Liver (tissue), 9 donors: ENCODE measurements around the gene ZNF786. TPM values are rescaled to one million over a fixed set of nuclear protein-coding genes. Genes with fewer than 3 reads are reported as not detected.
A peak's percentile ranks its signal among the peaks of the same experiment; 100 is the strongest.

Experiments
- DNase-seq: peaks from one replicate; pipeline ENCODE4 v3.0.0-alpha.2; 2017; ENCODE audit warnings: low spot score
- H3K27ac ChIP-seq, 2 donors: one replicate each; pipeline ENCODE4 v1.7.0; 2013; ENCODE audit warnings: inconsistent platforms in 2 of 2, low read length in 2 of 2, control low read depth in 1 of 2, low read depth in 1 of 2, mild to moderate bottlenecking in 1 of 2
- H3K27me3 ChIP-seq, 4 donors: one replicate each; pipeline versions ENCODE4 v1.6.1 to v1.7.0; 2013; ENCODE audit warnings: low read length in 3 of 4, inconsistent platforms in 1 of 4, mild to moderate bottlenecking in 1 of 4, moderate library complexity in 1 of 4; ENCODE audit not compliant: control insufficient read depth in 4 of 4, insufficient read depth in 4 of 4
- H3K36me3 ChIP-seq, 4 donors: one replicate each; pipeline versions ENCODE4 v1.6.1 to v1.7.0; 2013; ENCODE audit warnings: low read length in 3 of 4, mild to moderate bottlenecking in 3 of 4, low read depth in 1 of 4, moderate library complexity in 1 of 4; ENCODE audit not compliant: control insufficient read depth in 4 of 4, insufficient read depth in 3 of 4
- H3K4me1 ChIP-seq, 4 donors: one replicate each; pipeline versions ENCODE4 v1.6.1 to v1.7.0; 2013; ENCODE audit warnings: low read length in 3 of 4, mild to moderate bottlenecking in 3 of 4, moderate library complexity in 1 of 4; ENCODE audit not compliant: control insufficient read depth in 4 of 4, insufficient read depth in 4 of 4
- H3K4me3 ChIP-seq, 3 donors: one replicate each; pipeline versions ENCODE4 v1.6.1 to v1.7.0; 2013; ENCODE audit warnings: low read length in 3 of 3, control low read depth in 1 of 3, low read depth in 1 of 3, mild to moderate bottlenecking in 1 of 3
- H3K9ac ChIP-seq, 2 donors: one replicate each; pipeline ENCODE4 v1.7.0; 2013; ENCODE audit warnings: low read length in 2 of 2, mild to moderate bottlenecking in 2 of 2, moderate library complexity in 2 of 2, control low read depth in 1 of 2, low read depth in 1 of 2
- H3K9me3 ChIP-seq, 4 donors: one replicate each; pipeline versions ENCODE4 v1.6.1 to v1.7.0; 2013; ENCODE audit warnings: low read length in 3 of 4; ENCODE audit not compliant: control insufficient read depth in 4 of 4
- ATF3 ChIP-seq: IDR thresholded peaks from 2 replicates; pipeline ENCODE4 v1.6.1; 2016; ENCODE audit warnings: antibody characterized with exemption
- EGR1 ChIP-seq, 2 donors: IDR thresholded peaks; 2 replicates each; pipeline ENCODE4 v1.6.1; 2016 to 2018; ENCODE audit warnings: antibody characterized with exemption in 2 of 2, low read depth in 2 of 2
- FOXA1 ChIP-seq: IDR thresholded peaks from 2 replicates; pipeline ENCODE4 v1.6.1; 2016; ENCODE audit warnings: antibody characterized with exemption
- FOXA2 ChIP-seq: IDR thresholded peaks from 2 replicates; pipeline ENCODE4 v1.6.1; 2016; ENCODE audit warnings: antibody characterized with exemption
- GABPA ChIP-seq, 2 donors: IDR thresholded peaks in 1 of 2; conservative IDR thresholded peaks in 1 of 2; 2 replicates each; pipeline ENCODE4 v1.6.1; 2016; ENCODE audit warnings: antibody characterized with exemption in 2 of 2, mild to moderate bottlenecking in 1 of 2, moderate library complexity in 1 of 2
- HNF4A ChIP-seq, 2 donors: conservative IDR thresholded peaks; 2 replicates each; pipeline ENCODE4 v1.6.1; 2016; ENCODE audit warnings: antibody characterized with exemption in 2 of 2, mild to moderate bottlenecking in 2 of 2
- HNF4G ChIP-seq: IDR thresholded peaks from 2 replicates; pipeline ENCODE4 v1.6.1; 2016; ENCODE audit warnings: antibody characterized with exemption
- NR2F2 ChIP-seq: IDR thresholded peaks from 2 replicates; pipeline ENCODE4 v1.6.1; 2016; ENCODE audit warnings: antibody characterized with exemption
- RAD21 ChIP-seq, 2 donors: IDR thresholded peaks; 2 replicates each; pipeline ENCODE4 v1.6.1; 2016; ENCODE audit warnings: antibody characterized with exemption in 2 of 2, mild to moderate bottlenecking in 2 of 2
- RXRA ChIP-seq, 2 donors: IDR thresholded peaks; 2 replicates each; pipeline ENCODE4 v1.6.1; 2017 to 2018; ENCODE audit warnings: antibody characterized with exemption in 2 of 2, mild to moderate bottlenecking in 1 of 2
- SP1 ChIP-seq: IDR thresholded peaks from 2 replicates; pipeline ENCODE4 v1.6.1; 2018; ENCODE audit warnings: antibody characterized with exemption, mild to moderate bottlenecking
- TAF1 ChIP-seq: conservative IDR thresholded peaks from 2 replicates; pipeline ENCODE4 v1.6.1; 2016; ENCODE audit warnings: antibody characterized with exemption, mild to moderate bottlenecking
- YY1 ChIP-seq: IDR thresholded peaks from 2 replicates; pipeline ENCODE4 v1.6.1; 2016; ENCODE audit warnings: antibody characterized with exemption, mild to moderate bottlenecking
- ZBTB33 ChIP-seq: IDR thresholded peaks from 2 replicates; pipeline ENCODE4 v1.6.1; 2016; ENCODE audit warnings: antibody characterized with exemption
- whole genome bisulfite sequencing: extraction: QIAGEN DNeasy Blood & Tissue Kit; methylation state at CpG from one replicate; pipeline ENCODE4 v1.1.7; 2013; 5-methylcytosine and 5-hydroxymethylcytosine counted together
- polyA plus RNA-seq, 2 donors: library from polyadenylated mRNA; stranded (reverse) in 1 of 2; unstranded in 1 of 2; fragments of 200-250 nt in 1 of 2; fragments of >200 nt in 1 of 2; fragmentation: Nextera tagmentation in 1 of 2; extraction: Ambion mirVana in 1 of 2; gene quantifications; one replicate each; pipeline versions ENCODE4 v1.2.1 to v1.2.3, GENCODE V29; 2013 to 2015
- total RNA-seq, 2 donors: library from RNA; depleted of rRNA; stranded (reverse); fragments of >200 nt; gene quantifications; one replicate each; pipeline ENCODE4 v1.2.3, GENCODE V29; 2014
- TF ChIP-seq, protein P1 (sequence below): IDR thresholded peaks from 2 replicates; pipeline ENCODE4 v1.6.1; 2016; ENCODE audit warnings: antibody characterized with exemption
- TF ChIP-seq, protein P2 (sequence below): IDR thresholded peaks from 2 replicates; pipeline ENCODE4 v1.6.1; 2016; ENCODE audit warnings: antibody characterized with exemption, mild to moderate bottlenecking
- donor health status: healthy.
- donor health status: healthy.
- donor health status: healthy.
- donor health status: healthy.
- donor health status: healthy.

ZNF786 gene
- total and polyA plus RNA-seq, 4 donors: 1.0 to 5.9 (median 2.3) TPM

DNA sequence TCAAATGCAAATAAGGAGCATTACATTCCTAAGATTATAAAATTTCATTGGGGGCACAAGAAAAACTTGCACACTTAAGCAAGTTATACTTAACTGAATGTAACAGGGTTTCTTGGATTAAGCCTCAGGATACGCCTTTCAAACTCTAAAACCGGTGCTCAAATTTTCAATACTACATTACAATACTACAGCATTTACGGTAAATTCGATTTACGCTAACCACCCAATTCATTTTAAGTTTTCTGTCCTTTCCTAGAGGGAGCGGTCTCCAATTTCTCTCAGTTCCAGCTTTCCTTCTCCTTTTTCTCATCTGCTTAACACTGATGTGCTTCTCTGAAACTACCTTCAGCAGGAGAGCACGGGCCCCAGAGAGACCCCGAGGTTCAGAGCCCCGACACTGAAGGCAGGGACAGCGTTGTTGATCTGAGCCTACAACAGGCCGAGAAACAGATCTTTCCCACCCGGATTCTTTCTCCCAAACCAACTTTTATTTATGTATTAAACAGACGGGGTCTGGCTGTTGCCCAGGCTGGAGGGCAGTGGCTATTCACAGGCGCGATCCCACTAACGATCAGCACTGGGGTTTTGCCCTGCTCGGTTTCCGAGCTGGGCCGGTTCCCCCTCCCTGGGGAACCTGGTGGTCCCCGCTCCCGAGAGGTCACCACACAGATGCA lies 34.8 kb upstream of the ZNF786 start:
- Histone ChIP-seq H3K27ac (peak overlapping the region; percentile 94 to 98), H3K27me3 (no peaks in the 10 kb centered on the region), H3K4me3 (peak overlapping the region; percentile 68 to 100 (median 92)), H3K36me3 (peaks cover under 1 to 2% (median 1%) of the 10 kb centered on the region in 4 donors), H3K9ac (peak overlapping the region; percentile 24 to 96), H3K4me1 (peaks cover 3 to 15% (median 11%) of the 10 kb centered on the region in 4 donors), H3K9me3 (peaks cover 0 to under 1% (median 0%) of the 10 kb centered on the region in 4 donors)
- TF ChIP-seq ATF3: no peak
- TF ChIP-seq EGR1 (IDR thresholded peaks at IDR 0.05; ENCODE audit: low read depth in 2 of 2): no peak
- TF ChIP-seq RXRA (IDR thresholded peaks at IDR 0.05): no peak
- TF ChIP-seq FOXA2: no peak
- TF ChIP-seq FOXA1: no peak
- no peak for TF ChIP-seq HNF4G
- TF ChIP-seq, protein P1, sequence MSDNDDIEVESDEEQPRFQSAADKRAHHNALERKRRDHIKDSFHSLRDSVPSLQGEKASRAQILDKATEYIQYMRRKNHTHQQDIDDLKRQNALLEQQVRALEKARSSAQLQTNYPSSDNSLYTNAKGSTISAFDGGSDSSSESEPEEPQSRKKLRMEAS: no peak
- no peak for TF ChIP-seq YY1
- TF ChIP-seq SP1: no peak
- no peak for TF ChIP-seq ZBTB33
- TF ChIP-seq TAF1: no peak
- no peak for TF ChIP-seq GABPA (IDR thresholded peaks at IDR 0.05 in 1 of 2, conservative IDR thresholded peaks at IDR 0.05 in 1 of 2)
- TF ChIP-seq, protein P2, sequence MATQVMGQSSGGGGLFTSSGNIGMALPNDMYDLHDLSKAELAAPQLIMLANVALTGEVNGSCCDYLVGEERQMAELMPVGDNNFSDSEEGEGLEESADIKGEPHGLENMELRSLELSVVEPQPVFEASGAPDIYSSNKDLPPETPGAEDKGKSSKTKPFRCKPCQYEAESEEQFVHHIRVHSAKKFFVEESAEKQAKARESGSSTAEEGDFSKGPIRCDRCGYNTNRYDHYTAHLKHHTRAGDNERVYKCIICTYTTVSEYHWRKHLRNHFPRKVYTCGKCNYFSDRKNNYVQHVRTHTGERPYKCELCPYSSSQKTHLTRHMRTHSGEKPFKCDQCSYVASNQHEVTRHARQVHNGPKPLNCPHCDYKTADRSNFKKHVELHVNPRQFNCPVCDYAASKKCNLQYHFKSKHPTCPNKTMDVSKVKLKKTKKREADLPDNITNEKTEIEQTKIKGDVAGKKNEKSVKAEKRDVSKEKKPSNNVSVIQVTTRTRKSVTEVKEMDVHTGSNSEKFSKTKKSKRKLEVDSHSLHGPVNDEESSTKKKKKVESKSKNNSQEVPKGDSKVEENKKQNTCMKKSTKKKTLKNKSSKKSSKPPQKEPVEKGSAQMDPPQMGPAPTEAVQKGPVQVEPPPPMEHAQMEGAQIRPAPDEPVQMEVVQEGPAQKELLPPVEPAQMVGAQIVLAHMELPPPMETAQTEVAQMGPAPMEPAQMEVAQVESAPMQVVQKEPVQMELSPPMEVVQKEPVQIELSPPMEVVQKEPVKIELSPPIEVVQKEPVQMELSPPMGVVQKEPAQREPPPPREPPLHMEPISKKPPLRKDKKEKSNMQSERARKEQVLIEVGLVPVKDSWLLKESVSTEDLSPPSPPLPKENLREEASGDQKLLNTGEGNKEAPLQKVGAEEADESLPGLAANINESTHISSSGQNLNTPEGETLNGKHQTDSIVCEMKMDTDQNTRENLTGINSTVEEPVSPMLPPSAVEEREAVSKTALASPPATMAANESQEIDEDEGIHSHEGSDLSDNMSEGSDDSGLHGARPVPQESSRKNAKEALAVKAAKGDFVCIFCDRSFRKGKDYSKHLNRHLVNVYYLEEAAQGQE: no peak
- no peak for TF ChIP-seq NR2F2
- no peak for TF ChIP-seq HNF4A (conservative IDR thresholded peaks at IDR 0.05)
- TF ChIP-seq RAD21 (IDR thresholded peaks at IDR 0.05): no peak
- 3% methylated on average over 21 of the region's 21 CpGs for WGBS
- peak; percentile 38 for DNase-seq

- Histone ChIP-seq H3K9me3 (no peaks in the 10 kb centered on the region), H3K4me3 (no peak overlapping the region), H3K27me3 (no peaks in the 10 kb centered on the region), H3K36me3 (peaks cover 0 to under 1% (median 0%) of the 10 kb centered on the region in 4 donors), H3K4me1 (no peaks in the 10 kb centered on the region), H3K27ac (no peak overlapping the region), H3K9ac (no peak overlapping the region)
- DNase-seq: no peak
- 93% methylated on average over 12 of the region's 12 CpGs for WGBS
- TF ChIP-seq SP1 (no peak), FOXA2 (no peak), YY1 (no peak), FOXA1 (no peak), GABPA (IDR thresholded peaks at IDR 0.05 in 1 of 2, conservative IDR thresholded peaks at IDR 0.05 in 1 of 2) (no peak), HNF4G (no peak), ZBTB33 (no peak), RXRA (IDR thresholded peaks at IDR 0.05) (no peak)
- TF ChIP-seq, protein P1: no peak
- TF ChIP-seq, protein P2: no peak
Observed at GRCh38 chr7:149109969-149110368, 19.5 kb upstream of the ZNF786 start.
